GM10266 (cell line): ENCODE data around the gene FBN3.
"Not testable (repeated sequence)": the region's sequence is repeated elsewhere in the genome, so short reads cannot be mapped to it uniquely, and the experiment has no call there.

ENCODE experiments used
- DNase-seq: peaks from one replicate; pipeline ENCODE4 v3.0.0; 2012; ENCODE audit errors: extremely low spot score
- CTCF ChIP-seq: IDR thresholded peaks from 2 replicates; pipeline ENCODE4 v1.5.1; 2012; ENCODE audit warnings: mild to moderate bottlenecking, low read depth; ENCODE audit not compliant: control insufficient read depth, insufficient read depth; ENCODE audit errors: missing control alignments

FBN3 gene

GRCh38 chr19:8039231-8039630, 110.2 kb downstream of the FBN3 start:
- TF ChIP-seq CTCF, result no peak
- DNase-seq, result no peak

- DNase-seq, result no peak
- no peak for TF ChIP-seq CTCF
Observed at GRCh38 chr19:8038815-8039214, 110.6 kb downstream of the FBN3 start.

GRCh38 chr19:8036434-8037099, 112.8 kb downstream of the FBN3 start:
- DNase-seq, result no peak
- TF ChIP-seq CTCF, result no peak

GRCh38 chr19:8034178-8034525, 115.2 kb downstream of the FBN3 start:
- no peak for DNase-seq
- TF ChIP-seq CTCF, result no peak

GRCh38 chr19:8033287-8034177, 115.9 kb downstream of the FBN3 start:
- DNase-seq, result not testable (repeated sequence)

- TF ChIP-seq CTCF, result no peak
Observed at GRCh38 chr19:8030960-8031359, 118.4 kb downstream of the FBN3 start.

GRCh38 chr19:8028951-8029491, 120.4 kb downstream of the FBN3 start:
- DNase-seq, result no peak
- TF ChIP-seq CTCF, result no peak

More at GRCh38 chr19:8030960-8031359, 118.4 kb downstream of the FBN3 start:
- no peak for DNase-seq
